Limb (tissue), 2 donors: ENCODE data around the gene TNFRSF21.
"Not testable (repeated sequence)": the region's sequence is repeated elsewhere in the genome, so short reads cannot be mapped to it uniquely, and the experiment has no call there.

Experiments used
- DNase-seq, 2 donors: peaks; one replicate each; pipeline ENCODE4 v3.0.0-alpha.2; 2016; ENCODE audit errors: extremely low spot score in 2 of 2

Gene TNFRSF21

DNA sequence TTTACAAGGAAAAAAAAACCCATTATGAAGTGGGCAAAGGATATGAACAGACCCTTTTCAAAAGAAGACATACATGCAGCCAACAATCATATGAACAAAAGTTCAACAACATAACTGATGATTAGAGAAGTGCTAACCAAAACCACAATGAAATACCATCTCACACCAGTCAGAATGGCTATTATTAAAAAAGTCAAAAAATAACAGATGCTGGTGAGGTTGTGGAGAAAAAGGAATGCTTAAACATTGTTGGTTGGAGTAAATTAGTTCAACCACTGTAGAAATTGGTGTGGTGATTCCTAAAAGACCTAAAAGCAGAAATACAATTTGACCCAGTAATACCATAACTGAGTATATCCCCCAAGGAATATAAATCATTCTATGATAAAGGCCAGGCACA is 86.5 kb downstream of the TNFRSF21 start:
- not testable (repeated sequence) for DNase-seq

DNA sequence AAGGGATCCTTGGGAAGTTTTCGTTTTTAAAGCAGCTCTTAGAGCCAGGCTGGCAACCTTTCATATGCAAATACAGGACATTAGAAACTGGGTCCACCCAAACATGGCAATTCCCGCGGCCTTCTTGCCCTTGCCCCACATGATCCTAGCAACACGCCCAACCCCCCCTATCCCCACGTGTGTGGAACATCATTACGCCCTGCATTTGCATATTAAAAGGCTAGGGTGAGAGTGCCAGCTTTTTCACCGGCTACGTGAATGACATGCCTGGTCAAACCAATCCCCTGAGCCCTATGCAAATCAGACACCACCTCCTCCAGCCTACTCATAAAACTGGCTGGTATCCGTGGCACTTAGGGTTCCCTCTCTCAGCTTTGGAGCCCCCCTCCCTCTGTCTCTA is 88.1 kb downstream of the TNFRSF21 start:
- no peak for DNase-seq

DNA sequence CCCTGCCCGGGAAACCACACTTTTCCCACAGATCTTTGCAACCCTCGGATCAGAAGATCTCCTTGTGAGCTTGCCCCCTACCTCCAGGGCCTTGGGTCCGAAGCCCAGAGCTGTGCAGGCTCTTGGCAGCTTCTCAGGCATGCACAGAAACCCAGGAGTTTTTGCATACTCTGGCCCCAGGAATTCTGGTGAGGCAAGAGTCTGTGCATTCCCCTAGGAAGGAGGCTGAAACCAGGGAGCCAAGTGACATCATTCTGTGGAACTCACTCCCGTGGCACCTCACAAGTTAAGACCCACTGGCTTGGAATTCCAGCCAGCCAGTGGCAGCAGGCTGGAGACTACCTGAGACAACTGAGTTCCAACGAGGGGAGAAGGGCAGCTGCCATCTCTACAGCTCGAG is 100.1 kb downstream of the TNFRSF21 start:
- no peak for DNase-seq

DNA sequence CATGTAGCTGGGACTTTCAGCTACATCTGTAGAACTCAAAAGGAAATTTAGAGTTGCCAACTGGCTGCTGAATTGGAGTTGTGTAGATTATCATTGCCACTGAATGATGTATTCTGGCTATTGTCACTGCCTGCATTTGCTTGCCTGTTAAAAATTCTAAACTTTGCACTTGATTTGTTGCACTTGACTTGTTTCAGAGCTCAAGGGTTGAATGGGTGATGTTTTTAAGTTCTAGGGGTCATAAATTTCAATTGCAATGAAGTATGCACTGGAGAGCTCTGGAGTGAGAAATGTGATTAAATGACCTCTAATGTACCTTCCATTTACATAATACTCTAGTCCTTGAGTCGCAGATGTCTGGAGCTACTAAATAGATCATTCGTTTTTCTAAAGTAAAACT is 102.4 kb downstream of the TNFRSF21 start:
- DNase-seq = no peak

DNA sequence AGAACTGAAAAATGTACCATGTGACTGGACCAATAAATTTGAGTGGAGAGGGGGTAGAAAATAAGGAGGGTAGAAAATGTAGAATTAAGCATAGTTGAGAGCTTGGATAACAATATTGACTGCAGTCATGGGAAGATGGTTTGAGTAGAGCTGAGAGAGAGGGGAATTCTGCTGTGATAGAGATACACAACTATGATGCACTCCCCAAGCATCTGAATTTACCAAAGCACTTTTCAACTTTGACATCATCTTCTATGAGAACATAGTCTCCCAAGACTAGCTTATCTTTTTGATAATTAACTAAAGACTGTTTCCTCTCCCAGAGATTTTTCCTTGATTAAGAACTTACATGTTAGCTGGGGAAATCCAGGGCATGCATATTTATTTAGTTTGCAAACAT is 103.1 kb downstream of the TNFRSF21 start:
- no peak for DNase-seq

DNA sequence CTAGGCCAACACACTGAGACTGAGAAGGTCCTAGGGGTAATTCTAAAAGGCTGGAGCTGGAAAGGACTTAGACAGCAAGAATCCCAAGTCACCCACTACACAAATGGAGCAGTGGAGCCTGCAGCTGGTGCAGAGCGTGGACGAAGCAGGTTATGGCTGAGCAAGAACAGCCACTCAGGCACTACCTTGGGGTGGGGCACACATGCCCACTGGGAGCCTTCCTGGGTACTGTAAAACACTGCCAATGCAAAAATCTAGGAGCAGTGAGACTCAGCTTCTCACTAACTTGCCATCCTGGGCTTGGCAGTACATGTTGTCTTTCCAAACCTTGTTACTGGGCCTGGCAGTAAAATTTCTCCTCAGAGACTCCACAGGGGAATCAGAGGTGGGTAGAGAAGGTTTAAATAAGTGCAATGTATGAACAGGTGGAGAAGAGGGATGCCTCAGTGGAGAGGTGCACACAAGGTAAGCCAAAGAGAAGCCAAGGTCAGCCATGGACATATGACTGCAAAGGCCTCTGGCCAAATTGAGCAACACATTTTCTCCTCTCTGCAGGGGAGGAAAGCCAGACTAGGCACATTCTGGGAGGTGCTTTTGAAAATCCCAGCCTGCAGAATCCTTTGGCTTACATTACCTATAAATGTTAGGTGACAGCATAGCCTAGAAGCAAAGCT is 105.6 kb downstream of the TNFRSF21 start:
- DNase-seq = no peak

DNA sequence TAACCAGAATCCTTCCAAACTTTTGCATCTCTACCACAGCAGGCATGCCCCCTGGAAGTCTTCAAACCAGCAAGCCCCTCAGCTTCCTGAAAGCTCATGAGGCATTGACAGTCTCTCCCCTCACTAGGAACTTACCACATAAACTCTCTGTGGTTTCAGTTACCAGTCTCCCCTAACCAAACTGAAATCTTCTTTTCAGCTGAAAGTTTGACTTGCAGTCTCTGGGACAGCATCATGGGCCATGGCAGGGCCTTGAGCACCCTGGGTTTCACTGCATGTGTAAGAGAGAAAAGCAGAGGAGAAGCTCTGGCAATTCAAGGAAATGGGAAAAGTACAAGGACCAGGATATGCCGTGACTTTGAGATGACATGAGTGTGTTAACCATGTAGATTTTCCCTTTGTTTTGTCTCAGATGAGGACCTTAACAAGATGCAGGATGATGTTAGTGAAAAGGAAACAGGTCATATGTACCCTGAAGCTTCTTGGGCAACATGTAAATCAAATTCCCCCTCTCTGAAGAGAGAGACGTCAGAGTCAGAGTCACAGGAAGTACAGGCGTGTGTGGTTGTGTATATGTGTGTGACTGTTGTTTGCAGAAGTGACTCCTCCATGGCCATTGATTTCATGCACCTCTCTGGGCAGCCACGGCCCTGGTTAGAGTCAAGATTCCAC is 106.3 kb downstream of the TNFRSF21 start:
- DNase-seq = no peak

DNA sequence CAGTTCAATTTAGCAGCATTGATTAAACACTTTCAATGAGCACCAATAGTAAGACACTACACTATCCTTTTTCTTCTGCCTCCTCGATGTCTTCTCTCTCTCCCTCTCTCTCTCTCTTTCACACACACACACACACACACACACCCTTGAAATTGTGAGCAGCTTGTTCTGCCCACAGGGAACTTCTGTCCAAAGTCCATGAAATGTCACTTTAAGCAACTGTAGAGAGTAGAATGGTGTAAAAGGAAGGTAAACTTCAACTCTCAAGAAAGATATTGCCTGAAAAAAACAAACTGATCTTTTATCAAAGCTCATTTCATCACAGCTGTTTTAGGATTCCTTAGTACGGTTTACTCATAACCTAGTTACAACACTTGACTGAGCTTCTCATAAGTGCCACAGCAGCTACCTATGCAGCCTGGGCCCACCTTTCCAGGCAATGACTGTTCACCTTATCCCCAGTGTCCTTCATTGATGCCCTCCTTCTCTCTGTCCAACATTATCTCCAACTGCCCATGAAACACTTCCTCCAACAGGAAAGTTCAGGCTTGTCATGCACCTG is 107.0 kb downstream of the TNFRSF21 start:
- no peak for DNase-seq

DNA sequence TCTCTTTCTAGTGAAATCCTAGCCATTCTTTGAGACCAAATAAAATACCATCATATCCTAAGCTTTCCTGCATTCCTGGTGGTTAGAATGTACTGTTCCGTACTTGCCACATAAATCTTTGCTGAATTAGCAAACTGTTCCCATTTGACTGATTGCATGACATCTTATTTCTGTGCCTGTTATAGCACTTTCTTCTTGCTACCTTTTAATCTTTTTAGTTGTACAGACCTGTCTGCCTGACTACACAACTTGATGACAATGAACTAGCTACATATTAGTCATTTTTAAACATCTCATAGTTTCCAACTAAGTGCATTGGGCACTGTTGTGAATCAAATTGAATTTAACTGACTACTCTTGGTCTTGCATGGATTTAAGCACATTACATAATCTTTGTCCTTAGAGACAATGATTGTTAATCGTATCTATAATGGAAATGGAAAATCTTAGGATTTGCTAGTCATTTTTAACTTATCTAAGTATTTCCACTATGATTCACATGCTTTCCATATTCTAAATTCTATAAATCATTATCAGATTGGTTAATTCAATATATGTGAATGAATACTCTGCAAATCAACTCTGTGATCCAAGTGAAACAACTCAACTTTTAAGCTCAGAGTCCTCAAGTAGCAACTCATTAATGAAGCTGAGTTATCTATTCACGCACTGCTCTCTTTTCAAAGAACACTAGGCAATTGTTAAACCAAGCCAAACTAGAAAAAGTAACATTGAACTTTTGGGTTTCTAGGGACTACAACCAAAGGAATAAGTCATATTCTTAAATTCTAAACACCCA is 109.0 kb downstream of the TNFRSF21 start:
- no peak for DNase-seq

DNA sequence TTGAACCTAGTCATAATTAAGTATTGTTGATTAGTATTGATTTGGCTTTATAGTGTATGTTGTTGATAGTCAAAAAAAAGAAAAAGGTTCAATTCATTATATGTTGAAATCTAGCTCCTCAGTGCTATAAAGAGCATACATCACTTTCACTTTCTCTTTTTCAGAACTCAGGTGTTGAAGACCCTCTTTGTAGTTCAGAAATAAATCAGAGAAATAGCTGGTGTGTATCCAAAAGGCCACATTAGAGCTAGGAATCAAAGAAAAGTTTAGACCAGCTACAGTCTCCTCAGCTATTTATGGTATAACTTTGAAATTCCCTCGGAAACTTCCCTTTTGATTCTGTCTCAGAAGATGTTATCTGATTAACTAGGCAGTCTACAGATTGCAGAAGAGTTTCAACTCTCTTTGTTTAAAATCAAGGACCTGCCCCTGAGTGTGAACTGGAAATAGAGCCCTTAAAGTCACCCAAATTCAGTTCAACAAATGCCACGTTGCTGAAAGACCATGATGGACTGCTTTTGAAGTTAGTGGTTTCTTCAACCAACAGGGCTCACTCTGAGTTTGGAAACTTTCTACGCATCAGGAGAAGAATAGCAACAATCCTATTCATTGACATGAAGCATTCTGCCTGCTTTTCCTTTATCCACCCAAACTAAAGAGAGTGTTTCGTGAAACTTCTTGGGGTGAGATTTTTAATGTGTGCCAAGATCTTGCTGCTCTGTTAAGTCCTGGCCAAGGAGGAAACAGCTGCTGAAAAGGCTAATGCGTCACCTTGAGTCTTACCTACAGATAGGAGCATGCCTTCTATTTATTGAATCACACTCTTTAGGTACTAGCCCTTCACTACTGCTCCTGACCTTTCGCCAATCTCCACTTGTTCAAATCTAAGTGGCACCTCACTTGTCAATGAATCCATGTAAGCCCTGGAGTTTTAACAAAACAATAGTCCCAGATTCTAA is 111.7 kb downstream of the TNFRSF21 start:
- DNase-seq = no peak

DNA sequence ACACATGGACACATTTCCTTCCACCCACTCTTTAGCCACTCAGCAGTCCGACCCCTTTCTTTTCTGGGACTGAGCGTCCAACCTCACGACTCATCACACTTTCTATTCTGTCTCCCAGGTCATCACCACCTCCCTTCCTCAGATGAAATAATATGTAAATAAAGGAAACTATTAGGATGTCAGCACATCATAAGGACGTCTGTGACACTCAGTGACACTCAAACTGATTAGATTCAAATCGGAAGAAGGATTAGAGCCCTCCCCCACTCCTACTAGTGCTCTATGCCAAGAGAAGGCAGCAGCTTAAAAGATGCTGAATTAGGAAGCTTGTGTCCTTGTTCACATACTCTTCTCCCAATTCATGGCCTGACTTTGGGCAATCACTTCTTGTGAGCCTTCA is 113.6 kb downstream of the TNFRSF21 start:
- no peak for DNase-seq

DNA sequence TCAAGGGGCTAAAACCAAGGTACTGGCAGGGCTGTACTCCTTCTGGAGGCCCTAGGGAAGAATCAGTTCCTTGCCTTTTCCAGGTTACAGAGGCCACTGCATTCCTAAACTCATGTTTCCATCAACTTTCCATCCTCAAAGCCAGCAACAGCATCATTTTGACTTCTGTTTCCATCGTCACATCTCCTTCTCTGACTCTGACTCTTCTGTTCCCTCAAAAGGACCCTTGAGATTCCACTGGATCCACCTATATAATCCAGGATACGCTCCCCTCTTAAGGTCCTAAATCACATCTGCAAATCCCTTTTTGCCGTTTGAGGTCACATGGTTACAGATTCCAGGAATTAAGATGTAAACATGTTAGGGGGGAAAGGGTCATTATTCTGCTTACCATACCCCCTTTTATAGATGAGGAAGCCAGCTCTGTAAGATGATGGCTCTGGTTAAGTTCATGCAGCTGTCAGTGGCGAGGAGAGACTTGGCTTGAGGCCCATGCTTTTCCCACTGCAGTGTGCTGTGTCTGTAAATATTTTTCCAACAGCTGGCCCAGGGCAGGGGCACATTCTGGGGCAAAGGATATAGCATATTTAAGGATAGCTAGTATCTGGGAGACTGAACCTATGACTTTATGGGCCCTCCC is 114.6 kb downstream of the TNFRSF21 start:
- peak; percentile 64 to 86 for DNase-seq

DNA sequence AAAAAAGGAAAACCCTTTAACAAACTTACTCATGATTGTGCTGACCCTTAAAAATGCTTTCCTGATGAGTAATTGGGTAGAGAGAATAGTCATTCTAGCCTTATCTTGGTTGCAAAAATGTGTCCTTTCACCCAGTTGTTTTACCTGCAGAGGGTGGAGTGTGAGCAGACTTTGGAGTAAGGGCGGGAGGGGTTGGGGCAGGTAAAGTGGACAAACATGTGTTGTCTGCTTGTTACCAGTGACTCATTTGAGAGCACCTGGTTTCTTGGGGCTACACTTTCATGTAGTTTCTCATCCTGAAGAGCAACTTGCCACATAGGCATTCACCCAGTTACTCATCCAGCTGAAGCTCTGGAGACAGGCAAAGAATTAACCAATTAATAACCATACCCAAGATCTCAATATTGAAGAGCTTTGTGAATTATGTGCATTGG is 121.1 kb downstream of the TNFRSF21 start:
- no peak for DNase-seq

DNA sequence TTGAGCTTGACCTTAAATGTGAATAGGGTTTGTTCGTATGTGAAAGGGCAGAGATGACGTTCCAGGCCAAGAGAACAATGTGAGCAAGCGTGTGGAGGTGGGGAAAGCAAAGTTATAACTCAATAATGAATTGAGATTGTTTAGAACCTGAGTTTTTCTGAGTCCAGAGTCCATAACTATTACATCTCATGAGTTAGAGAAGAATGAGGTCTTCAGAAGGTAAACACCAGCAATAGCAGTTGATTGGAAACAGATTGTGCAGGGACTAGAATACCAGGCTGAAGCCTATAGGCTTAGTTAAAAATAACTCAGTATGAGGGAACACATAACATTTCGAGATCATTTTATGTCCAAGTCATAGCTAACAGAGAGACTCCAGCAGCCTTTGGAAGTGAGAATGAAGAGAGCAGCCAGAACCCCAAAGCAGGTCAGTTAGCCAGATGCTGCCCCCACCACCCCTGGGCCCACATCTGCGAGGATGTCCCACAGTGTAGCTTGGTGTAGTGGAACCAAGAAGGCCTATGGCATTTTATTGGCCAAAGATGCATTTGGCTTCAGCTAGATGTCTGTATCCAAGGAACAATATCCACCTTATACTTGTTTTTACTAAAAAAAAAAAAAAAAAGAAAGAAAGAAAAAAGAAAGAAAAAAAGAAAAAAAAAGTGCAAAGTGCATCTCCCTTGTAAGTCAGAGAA is 121.7 kb downstream of the TNFRSF21 start:
- DNase-seq = no peak

DNA sequence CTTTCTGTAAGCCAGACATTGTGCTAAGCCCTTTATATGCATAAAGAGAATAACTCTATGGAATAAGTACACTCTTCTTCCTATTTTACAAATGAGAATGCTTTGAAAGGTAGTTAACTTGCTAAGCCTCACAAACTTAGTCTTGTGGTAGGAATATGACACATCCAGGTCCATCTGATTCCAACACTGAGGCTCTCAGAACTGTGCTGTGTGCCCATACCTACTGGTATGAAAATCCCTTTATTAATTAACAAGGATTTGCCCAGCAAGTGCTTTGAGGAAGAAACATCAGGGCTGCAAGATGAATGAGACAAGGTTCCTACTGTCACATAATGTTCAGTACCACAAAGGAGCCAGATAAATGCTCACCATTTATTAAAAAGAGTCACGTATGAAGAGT is 122.6 kb downstream of the TNFRSF21 start:
- DNase-seq = no peak

DNA sequence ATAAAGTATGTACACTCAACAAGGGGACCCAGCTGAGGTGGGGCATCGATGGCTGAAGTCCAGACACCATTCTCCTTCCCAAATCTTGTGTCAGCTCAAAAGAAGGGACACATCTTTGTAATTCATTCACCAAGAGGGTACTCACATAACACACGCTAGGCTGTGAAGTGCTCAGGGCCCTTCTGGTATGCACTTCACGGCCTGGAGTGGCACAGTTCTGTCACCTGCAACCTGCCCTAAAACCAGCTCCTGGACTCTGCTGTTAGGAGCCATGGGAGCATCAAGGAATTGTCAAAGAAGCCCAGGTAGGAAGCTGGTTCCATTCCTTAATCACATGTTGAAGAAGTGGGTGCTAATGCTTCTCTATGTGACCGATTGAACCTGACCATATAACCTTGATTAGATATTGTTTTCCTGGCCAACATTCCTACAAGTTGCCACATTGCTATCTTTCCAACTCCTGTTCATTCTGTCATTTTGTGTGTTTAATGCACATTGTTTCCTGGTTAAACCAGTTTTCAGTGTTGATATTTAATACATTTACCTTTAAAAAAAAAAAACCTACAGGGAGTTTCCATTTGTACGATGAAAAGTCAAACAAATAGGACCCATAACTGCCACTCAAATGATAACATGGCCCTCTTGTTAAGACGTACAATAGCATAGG is 127.3 kb downstream of the TNFRSF21 start:
- no peak for DNase-seq

DNA sequence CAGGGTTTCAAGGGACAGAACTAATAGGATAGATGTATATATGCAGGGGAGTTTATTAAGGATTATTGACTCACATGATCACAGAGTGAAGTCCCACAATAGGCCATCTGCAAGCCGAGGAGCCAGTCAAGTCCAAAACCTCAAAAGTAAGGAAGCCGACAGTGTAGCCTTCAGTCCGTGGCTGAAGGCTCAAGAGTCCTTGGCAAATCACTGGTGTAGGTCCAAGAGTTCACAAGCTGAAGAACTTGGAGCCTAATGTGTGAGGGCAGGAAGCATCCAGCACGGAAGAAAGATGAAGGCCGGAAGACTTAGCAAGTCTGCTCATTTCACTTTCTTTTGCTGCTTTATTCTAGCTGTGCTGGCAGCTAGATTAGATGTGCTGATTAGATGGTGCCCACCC is 128.0 kb downstream of the TNFRSF21 start:
- DNase-seq = no peak
